ENCODE data around the gene ALG12.

The ALG12 gene

GRCh38 chr22:49897015-49897684 lies 21.1 kb downstream of the ALG12 start:
- in situ Hi-C loops (cut with HindIII; ENCODE audit: low pct_ligation_motif_present, low sequenced_read_pairs) = no loop called here
- Histone ChIP-seq H3K4me3 (ENCODE audit: low read depth, low read length) (no peak overlapping the region), H3K27me3 (replicated peaks) (no peaks in the 10 kb centered on the region), H3K27ac (no peak overlapping the region), H3K36me3 (replicated peaks) (peaks cover 3% of the 10 kb centered on the region)
- no peak for DNase-seq
- TF ChIP-seq CTCF (IDR thresholded peaks at IDR 0.05; ENCODE audit: low read depth, low read length, missing control alignments) = no peak

GRCh38 chr22:49896201-49896600 lies 22.0 kb downstream of the ALG12 start:
- Histone ChIP-seq H3K36me3 (replicated peaks) (peaks cover 6% of the 10 kb centered on the region), H3K4me3 (ENCODE audit: low read depth, low read length) (no peak overlapping the region), H3K27ac (no peak overlapping the region), H3K27me3 (replicated peaks) (no peaks in the 10 kb centered on the region)
- no peak for TF ChIP-seq CTCF (IDR thresholded peaks at IDR 0.05; ENCODE audit: low read depth, low read length, missing control alignments)
- in situ Hi-C loops (cut with HindIII; ENCODE audit: low pct_ligation_motif_present, low sequenced_read_pairs) = no loop called here
- DNase-seq = no peak

GRCh38 chr22:49894322-49895054 lies 23.8 kb downstream of the ALG12 start:
- Histone ChIP-seq H3K27me3 (replicated peaks) (no peaks in the 10 kb centered on the region), H3K27ac (no peak overlapping the region), H3K4me3 (ENCODE audit: low read depth, low read length) (no peak overlapping the region), H3K36me3 (replicated peaks) (peaks cover 8% of the 10 kb centered on the region)
- in situ Hi-C loops (cut with HindIII; ENCODE audit: low pct_ligation_motif_present, low sequenced_read_pairs) = no loop called here
- no peak for TF ChIP-seq CTCF (IDR thresholded peaks at IDR 0.05; ENCODE audit: low read depth, low read length, missing control alignments)
- DNase-seq = no peak

- Histone ChIP-seq H3K27ac (no peak overlapping the region), H3K27me3 (replicated peaks) (no peaks in the 10 kb centered on the region), H3K4me3 (ENCODE audit: low read depth, low read length) (no peak overlapping the region), H3K36me3 (replicated peaks) (peaks cover 16% of the 10 kb centered on the region)
- no peak for DNase-seq
- TF ChIP-seq CTCF (IDR thresholded peaks at IDR 0.05; ENCODE audit: low read depth, low read length, missing control alignments) = no peak
- in situ Hi-C loops (cut with HindIII; ENCODE audit: low pct_ligation_motif_present, low sequenced_read_pairs) = no loop called here
Observed at GRCh38 chr22:49893025-49893424, 25.2 kb downstream of the ALG12 start.

- Histone ChIP-seq H3K4me3 (ENCODE audit: low read depth, low read length) (no peak overlapping the region), H3K27ac (no peak overlapping the region), H3K27me3 (replicated peaks) (no peaks in the 10 kb centered on the region), H3K36me3 (replicated peaks) (peaks cover 22% of the 10 kb centered on the region)
- no peak for DNase-seq
- in situ Hi-C loops (cut with HindIII; ENCODE audit: low pct_ligation_motif_present, low sequenced_read_pairs) = no loop called here
- TF ChIP-seq CTCF (IDR thresholded peaks at IDR 0.05; ENCODE audit: low read depth, low read length, missing control alignments) = no peak
Observed at GRCh38 chr22:49892226-49892899, 25.9 kb downstream of the ALG12 start.
